Measurements from ENCODE around the gene TNPO2.

GRCh38 chr19:12696366-12697335 lies 27.1 kb downstream of the TNPO2 start, which contains the start of gene FBXW9:
- TF ChIP-seq ATF2 (CRISPR knock-in tag; IDR thresholded peaks at IDR 0.05) (peak; percentile 69; the same call in 1 of the 2 replicates), RNF2 (conservative IDR thresholded peaks at IDR 0.05; ENCODE audit: low read depth) (no peak), POLR2A (IDR thresholded peaks at IDR 0.05; ENCODE audit: insufficient read depth in 1 of 2, low read depth in 2 of 2, low read length in 2 of 2) (peak; percentile 65 to 85), ZNF552 (CRISPR knock-in tag; IDR thresholded peaks at IDR 0.05; ENCODE audit: borderline replicate concordance) (no peak), NFATC3 (CRISPR knock-in tag; IDR thresholded peaks at IDR 0.05) (0 out of 2 replicates have a peak, but pooled peaks have one; percentile 73)
